ENCODE data around the gene GNPAT. TPM values are rescaled to one million over a fixed set of nuclear protein-coding genes. Genes with fewer than 3 reads are reported as not detected.

The GNPAT gene
- total RNA-seq, 2 experiments from 2014 or later = 38.5 to 45.8 TPM

DNA sequence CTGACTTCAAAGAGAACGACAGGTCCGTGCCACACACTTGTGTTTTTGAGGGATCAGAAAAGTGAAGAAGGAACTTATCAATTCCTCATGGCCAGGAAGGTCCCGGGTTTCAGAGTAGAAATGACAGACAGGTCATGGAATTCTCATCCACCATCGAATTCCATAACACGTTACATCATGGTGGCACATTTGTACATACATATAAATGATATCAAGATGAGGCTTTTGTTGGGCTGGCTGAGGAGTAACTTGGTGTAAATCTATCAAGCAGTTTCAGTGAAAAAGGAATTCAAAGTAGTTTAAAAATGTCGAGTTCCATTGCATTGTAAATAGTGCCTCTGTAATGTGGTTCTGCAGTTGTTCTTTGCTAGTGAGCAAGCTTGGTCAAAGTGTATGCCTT lies 22.9 kb upstream of the GNPAT start:
- ATAC-seq = no peak
- Mint-ChIP-seq H3K27ac (no peak overlapping the region), H3K9me3 (ENCODE audit: low read depth) (no peaks in the 10 kb centered on the region), H3K4me3 (no peak overlapping the region), H3K4me1 (peaks cover 9% of the 10 kb centered on the region), H3K27me3 (peaks cover 7% of the 10 kb centered on the region), H3K36me3 (no peaks in the 10 kb centered on the region)
- CTCF ChIA-PET = interaction anchor here (1.8 kb wide), 1 partner anchor 24 kb away, joined by 6 read pairs; no protein-coding TSS in a partner anchor
- no peak for DNase-seq

- Mint-ChIP-seq H3K4me3 (no peak overlapping the region), H3K27me3 (peaks cover 7% of the 10 kb centered on the region), H3K36me3 (peaks cover 6% of the 10 kb centered on the region), H3K27ac (no peak overlapping the region), H3K4me1 (peaks cover 9% of the 10 kb centered on the region), H3K9me3 (ENCODE audit: low read depth) (no peaks in the 10 kb centered on the region)
- CTCF ChIA-PET = interaction anchor here (0.8 kb wide), 1 partner anchor 384 kb away, joined by 3 read pairs; no protein-coding TSS in a partner anchor
- DNase-seq (no peak), ATAC-seq (no peak)
Observed at GRCh38 chr1:231219422-231220401, 21.3 kb upstream of the GNPAT start.

DNA sequence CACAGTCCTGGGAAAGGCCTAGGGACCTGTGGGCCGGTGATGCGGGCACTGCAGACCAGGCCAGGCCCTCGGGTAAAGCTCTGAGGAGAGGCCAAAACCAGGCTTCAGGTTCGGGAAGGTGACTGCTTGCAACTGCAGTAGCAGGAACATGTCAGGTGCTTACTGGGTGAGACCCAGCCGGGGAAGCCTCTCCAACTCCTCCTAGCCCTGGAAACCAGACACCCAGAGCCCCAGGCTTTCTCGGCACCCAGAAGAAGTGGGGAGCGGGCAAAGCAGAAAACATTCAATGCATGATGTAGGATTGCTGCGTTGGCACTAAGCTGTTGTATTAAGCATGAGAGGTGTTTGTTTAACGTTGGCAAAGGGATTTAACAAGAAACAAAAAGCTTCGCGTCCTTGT lies 20.2 kb upstream of the GNPAT start:
- CTCF ChIA-PET = interaction anchor here (0.8 kb wide), 1 partner anchor 382 kb away, joined by 3 read pairs; no protein-coding TSS in a partner anchor
- Mint-ChIP-seq H3K9me3 (ENCODE audit: low read depth) (no peaks in the 10 kb centered on the region), H3K4me1 (peaks cover 4% of the 10 kb centered on the region), H3K4me3 (no peak overlapping the region), H3K36me3 (peaks cover 16% of the 10 kb centered on the region), H3K27me3 (peaks cover 7% of the 10 kb centered on the region), H3K27ac (no peak overlapping the region)
- DNase-seq = no peak
- no peak for ATAC-seq

- H3K36me3 Mint-ChIP-seq = peaks cover 40% of the 10 kb centered on the region
Observed at GRCh38 chr1:231226156-231226555, 14.9 kb upstream of the GNPAT start.

GRCh38 chr1:231231511-231231910 lies 9.5 kb upstream of the GNPAT start:
- H3K27me3 Mint-ChIP-seq = no peaks in the 10 kb centered on the region
- no peaks in the 10 kb centered on the region for H3K9me3 Mint-ChIP-seq (ENCODE audit: low read depth)
- DNase-seq (no peak), ATAC-seq (no peak)
- H3K27ac Mint-ChIP-seq = no peak overlapping the region
- CTCF ChIA-PET = no interaction called here
- H3K4me1 Mint-ChIP-seq = peaks cover 4% of the 10 kb centered on the region
- H3K4me3 Mint-ChIP-seq = no peak overlapping the region
- peaks cover 43% of the 10 kb centered on the region for H3K36me3 Mint-ChIP-seq

More at GRCh38 chr1:231226156-231226555, 14.9 kb upstream of the GNPAT start:
- Mint-ChIP-seq H3K27ac (no peak overlapping the region), H3K9me3 (ENCODE audit: low read depth) (no peaks in the 10 kb centered on the region), H3K27me3 (no peaks in the 10 kb centered on the region), H3K4me1 (no peaks in the 10 kb centered on the region), H3K4me3 (no peak overlapping the region)
- CTCF ChIA-PET = no interaction called here
- DNase-seq (no peak), ATAC-seq (no peak)

DNA sequence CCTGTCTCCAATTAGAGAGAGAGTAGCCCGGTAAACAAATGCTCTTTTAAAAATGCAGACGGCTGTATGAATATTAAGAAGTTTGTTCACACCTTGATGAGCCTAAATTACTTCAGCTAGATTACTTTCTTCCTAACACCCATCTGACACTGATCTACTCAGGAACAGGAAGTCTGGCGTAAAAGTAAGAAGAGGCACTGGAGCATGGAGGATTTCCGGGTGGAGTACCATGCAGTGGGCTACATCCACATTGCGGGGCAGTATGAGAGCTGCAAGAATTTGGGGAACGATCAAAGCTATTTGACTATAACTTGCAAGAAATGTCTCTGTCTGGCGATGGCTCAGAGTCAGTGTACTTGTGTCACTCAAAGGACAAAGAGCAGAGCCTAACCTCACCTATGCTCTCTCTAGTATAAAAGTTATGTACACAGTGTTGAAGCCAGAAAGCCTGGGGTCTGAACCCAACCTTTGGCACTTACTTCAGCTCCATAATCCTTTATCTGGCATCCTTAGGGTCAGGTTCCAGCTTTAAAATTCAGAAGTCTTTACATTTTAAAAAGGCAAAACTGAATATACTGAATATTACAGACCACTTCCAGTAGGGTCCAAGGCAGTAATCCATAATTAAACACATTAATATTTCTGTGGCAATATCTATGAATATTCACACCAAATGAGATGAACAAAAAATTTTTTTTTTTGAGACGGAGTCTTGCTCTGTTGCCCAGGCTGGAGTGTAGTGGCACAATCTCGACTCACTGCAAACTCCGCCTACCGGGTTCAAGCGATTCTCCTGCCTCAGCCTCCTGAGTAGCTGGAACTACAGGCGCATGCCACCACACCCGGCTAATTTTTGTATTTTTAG lies 7.9 kb upstream of the GNPAT start:
- ATAC-seq = no peak
- peaks cover 44% of the 10 kb centered on the region for H3K36me3 Mint-ChIP-seq
- peaks cover 12% of the 10 kb centered on the region for H3K4me1 Mint-ChIP-seq
- H3K27ac Mint-ChIP-seq = no peak overlapping the region
- H3K4me3 Mint-ChIP-seq = no peak overlapping the region
- no peak for DNase-seq
- CTCF ChIA-PET = no interaction called here
- H3K9me3 Mint-ChIP-seq (ENCODE audit: low read depth) = no peaks in the 10 kb centered on the region
- no peaks in the 10 kb centered on the region for H3K27me3 Mint-ChIP-seq

GRCh38 chr1:231233735-231234417 lies 7.1 kb upstream of the GNPAT start:
- H3K4me1 Mint-ChIP-seq = peaks cover 17% of the 10 kb centered on the region
- H3K36me3 Mint-ChIP-seq = peaks cover 49% of the 10 kb centered on the region
- DNase-seq (no peak), ATAC-seq (no peak)
- H3K27me3 Mint-ChIP-seq = no peaks in the 10 kb centered on the region
- CTCF ChIA-PET = no interaction called here
- H3K27ac Mint-ChIP-seq = no peak overlapping the region
- H3K9me3 Mint-ChIP-seq (ENCODE audit: low read depth) = no peaks in the 10 kb centered on the region
- no peak overlapping the region for H3K4me3 Mint-ChIP-seq

- CTCF ChIA-PET = no interaction called here
- Mint-ChIP-seq H3K36me3 (peaks cover 54% of the 10 kb centered on the region), H3K9me3 (ENCODE audit: low read depth) (no peaks in the 10 kb centered on the region), H3K4me3 (no peak overlapping the region), H3K27me3 (no peaks in the 10 kb centered on the region), H3K4me1 (peaks cover 23% of the 10 kb centered on the region), H3K27ac (no peak overlapping the region)
- DNase-seq (no peak), ATAC-seq (no peak)
Observed at GRCh38 chr1:231234506-231234905, 6.5 kb upstream of the GNPAT start.

GRCh38 chr1:231235526-231236207 lies 5.3 kb upstream of the GNPAT start:
- no peaks in the 10 kb centered on the region for H3K9me3 Mint-ChIP-seq (ENCODE audit: low read depth)
- no peaks in the 10 kb centered on the region for H3K27me3 Mint-ChIP-seq
- DNase-seq (no peak), ATAC-seq (no peak)
- no peak overlapping the region for H3K4me3 Mint-ChIP-seq
- H3K36me3 Mint-ChIP-seq = peaks cover 50% of the 10 kb centered on the region
- CTCF ChIA-PET = no interaction called here
- H3K4me1 Mint-ChIP-seq = peaks cover 32% of the 10 kb centered on the region
- H3K27ac Mint-ChIP-seq = no peak overlapping the region

- Mint-ChIP-seq H3K27ac (no peak overlapping the region), H3K4me3 (no peak overlapping the region), H3K36me3 (peaks cover 45% of the 10 kb centered on the region), H3K27me3 (no peaks in the 10 kb centered on the region), H3K9me3 (ENCODE audit: low read depth) (no peaks in the 10 kb centered on the region), H3K4me1 (peaks cover 32% of the 10 kb centered on the region)
- DNase-seq (no peak), ATAC-seq (no peak)
- CTCF ChIA-PET = no interaction called here
Observed at GRCh38 chr1:231236208-231236591, 4.8 kb upstream of the GNPAT start.

DNA sequence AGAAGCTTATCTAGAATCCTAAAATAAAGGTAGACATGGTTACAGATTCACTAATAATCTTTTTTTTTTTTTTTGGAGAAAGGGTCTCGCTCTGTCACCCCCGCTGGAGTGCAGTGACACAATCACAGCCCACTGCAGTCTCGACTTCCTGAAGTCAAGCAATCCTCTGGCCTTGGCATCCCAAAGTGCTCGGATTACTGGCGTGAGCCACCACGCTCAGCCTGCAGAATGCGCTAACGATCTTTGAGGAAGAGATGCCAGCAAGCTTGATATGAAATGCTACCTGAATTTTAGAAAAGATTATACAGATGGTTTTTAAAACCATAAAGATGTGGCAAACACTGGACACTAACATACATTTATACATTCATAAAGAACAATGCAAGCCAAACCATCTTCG lies 4.1 kb upstream of the GNPAT start:
- Mint-ChIP-seq H3K9me3 (ENCODE audit: low read depth) (no peaks in the 10 kb centered on the region), H3K27ac (no peak overlapping the region), H3K27me3 (no peaks in the 10 kb centered on the region), H3K4me3 (no peak overlapping the region), H3K36me3 (peaks cover 42% of the 10 kb centered on the region), H3K4me1 (peaks cover 33% of the 10 kb centered on the region)
- no peak for DNase-seq
- CTCF ChIA-PET = no interaction called here
- ATAC-seq = no peak

DNA sequence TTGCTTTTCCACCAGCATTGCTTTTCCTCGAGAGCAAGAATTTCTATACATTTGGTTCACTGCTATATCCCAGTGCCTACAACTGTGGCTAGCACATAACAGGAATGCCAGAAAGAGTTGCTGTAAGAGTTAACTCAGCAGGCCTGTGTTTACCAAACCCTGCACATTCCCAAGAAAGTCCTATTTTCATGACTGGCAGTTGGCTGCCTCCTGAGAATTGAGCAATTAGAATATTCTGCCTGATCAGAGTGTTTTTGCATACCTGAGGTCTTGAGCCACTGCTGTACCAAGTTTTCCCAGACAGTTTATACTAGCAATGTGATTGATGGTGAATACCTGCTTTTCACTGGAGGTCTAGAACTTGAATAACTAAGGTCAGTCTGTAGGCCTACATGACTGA lies 2.7 kb upstream of the GNPAT start:
- Mint-ChIP-seq H3K9me3 (ENCODE audit: low read depth) (no peaks in the 10 kb centered on the region), H3K4me1 (peaks cover 45% of the 10 kb centered on the region), H3K27ac (no peak overlapping the region), H3K27me3 (no peaks in the 10 kb centered on the region), H3K36me3 (peaks cover 39% of the 10 kb centered on the region), H3K4me3 (no peak overlapping the region)
- DNase-seq (no peak), ATAC-seq (no peak)
- CTCF ChIA-PET = no interaction called here

- Mint-ChIP-seq H3K27me3 (no peaks in the 10 kb centered on the region), H3K9me3 (ENCODE audit: low read depth) (no peaks in the 10 kb centered on the region), H3K4me3 (peak overlapping the region; percentile 94), H3K4me1 (peaks cover 55% of the 10 kb centered on the region), H3K27ac (peak overlapping the region; percentile 92), H3K36me3 (peaks cover 48% of the 10 kb centered on the region)
- DNase-seq = no peak
- CTCF ChIA-PET = no interaction called here
- ATAC-seq = peak; percentile 5
Observed at GRCh38 chr1:231240531-231240882, 505 bp upstream of the GNPAT start.
